Renal pelvis (tissue), 12 donors: ENCODE measurements around the gene WNT7A. TPM values are rescaled to one million over a fixed set of nuclear protein-coding genes. Genes with fewer than 3 reads are reported as not detected.
"Not testable (repeated sequence)": the region's sequence is repeated elsewhere in the genome, so short reads cannot be mapped to it uniquely, and the experiment has no call there.

Source experiments
- DNase-seq: peaks from one replicate; pipeline ENCODE4 v3.0.0-alpha.2; 2013
- long read RNA-seq, 16 experiments: transcript quantifications; one replicate each; lab custom pipeline, GENCODE V29; 2026
- polyA plus RNA-seq, 3 donors: library from polyadenylated mRNA; unstranded; fragments of 120-200 nt; gene quantifications; one replicate each; pipeline ENCODE4 v1.2.1, GENCODE V29; 2013; ENCODE audit not compliant: insufficient read length in 3 of 3

Gene WNT7A
- under 1 TPM in 1 of 3 donors, not detected in 2; 0.07 TPM for polyA plus RNA-seq
- long read RNA-seq, donor 1: 0 reads
- long read RNA-seq, donor 2: 0 reads
- long read RNA-seq, donor 3: 0 reads
- long read RNA-seq, donor 4: 0 reads
- long read RNA-seq, donor 5, full-length matches to known transcripts: 1 of 1 reads
- long read RNA-seq, donor 5, partial matches to known transcripts: 0 of 1 reads
- long read RNA-seq, donor 5, other reads (novel, unspliced or antisense): 0 of 1 reads
- long read RNA-seq, donor 6: 0 reads
- long read RNA-seq, donor 7: 0 reads
- long read RNA-seq, donor 8: 0 reads
- long read RNA-seq, donor 9: 0 reads
- long read RNA-seq, donor 10: 0 reads
- long read RNA-seq, donor 11: 0 reads
- long read RNA-seq, donor 12: 0 reads
- long read RNA-seq, donor 13: 0 reads
- long read RNA-seq, donor 14: 0 reads
- long read RNA-seq, donor 15: 0 reads
- long read RNA-seq, donor 16: 0 reads

- no peak for DNase-seq
These were observed at the start of gene WNT7A for GRCh38 chr3:13879946-13880810. Gene WNT7A, minus strand, starts transcription at chr3:13880071. Its CDS starts 255 bp downstream, at chr3:13879816.

DNA sequence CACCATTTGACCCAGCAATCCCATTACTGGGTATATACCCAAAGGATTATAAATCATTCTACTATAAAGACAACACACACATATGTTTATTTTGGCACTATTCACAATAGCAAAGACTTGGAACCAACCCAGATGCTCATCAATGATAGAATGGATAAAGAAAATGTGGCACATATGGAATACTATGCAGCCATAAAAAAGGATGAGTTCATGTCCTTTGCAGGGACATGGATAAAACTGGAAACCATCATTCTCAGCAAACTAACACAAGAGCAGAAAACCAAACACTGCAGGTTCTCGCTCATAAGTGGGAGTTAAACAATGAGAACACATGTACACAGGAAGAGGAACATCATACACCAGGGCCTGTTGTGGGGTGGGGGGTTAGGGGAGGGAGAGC, 48.9 kb upstream of the WNT7A start:
- not testable (repeated sequence) for DNase-seq

DNA sequence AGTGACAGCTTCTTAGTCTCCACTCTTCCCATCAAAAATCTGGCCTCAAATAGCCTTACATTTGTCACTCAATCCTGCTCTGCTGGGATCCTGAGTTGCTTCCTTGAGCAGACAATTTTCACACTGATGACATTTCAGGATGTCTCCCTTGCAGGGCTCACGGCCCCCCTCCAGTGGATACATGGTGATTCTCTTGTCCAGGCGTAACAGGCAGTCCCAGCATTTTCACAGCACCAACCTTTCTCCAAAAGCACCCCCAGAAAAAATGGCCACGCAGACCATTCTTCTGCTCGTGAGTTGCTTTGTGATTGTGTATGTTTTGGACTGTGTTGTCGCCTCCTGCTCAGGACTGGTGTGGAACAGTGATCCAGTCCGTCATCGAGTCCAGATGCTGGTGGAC, 47.4 kb upstream of the WNT7A start:
- no peak for DNase-seq

DNA sequence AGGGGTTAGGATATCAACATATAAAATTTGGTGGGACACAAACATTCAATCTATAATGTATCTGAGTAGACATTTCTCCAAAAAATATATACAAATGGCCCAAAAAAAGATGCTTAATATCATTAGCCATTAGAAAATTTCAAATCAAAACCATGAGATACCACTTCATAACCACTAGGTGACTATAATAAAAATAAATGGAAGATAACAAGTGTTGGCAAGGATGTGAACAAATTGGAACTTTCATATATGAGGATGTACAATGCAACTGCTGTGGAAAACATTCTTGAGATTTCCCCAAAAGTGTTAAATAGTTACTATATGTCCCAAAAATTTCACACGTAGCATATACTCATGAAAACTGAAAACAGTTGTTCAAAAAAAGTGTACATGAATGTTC, 36.5 kb upstream of the WNT7A start:
- no peak for DNase-seq

DNA sequence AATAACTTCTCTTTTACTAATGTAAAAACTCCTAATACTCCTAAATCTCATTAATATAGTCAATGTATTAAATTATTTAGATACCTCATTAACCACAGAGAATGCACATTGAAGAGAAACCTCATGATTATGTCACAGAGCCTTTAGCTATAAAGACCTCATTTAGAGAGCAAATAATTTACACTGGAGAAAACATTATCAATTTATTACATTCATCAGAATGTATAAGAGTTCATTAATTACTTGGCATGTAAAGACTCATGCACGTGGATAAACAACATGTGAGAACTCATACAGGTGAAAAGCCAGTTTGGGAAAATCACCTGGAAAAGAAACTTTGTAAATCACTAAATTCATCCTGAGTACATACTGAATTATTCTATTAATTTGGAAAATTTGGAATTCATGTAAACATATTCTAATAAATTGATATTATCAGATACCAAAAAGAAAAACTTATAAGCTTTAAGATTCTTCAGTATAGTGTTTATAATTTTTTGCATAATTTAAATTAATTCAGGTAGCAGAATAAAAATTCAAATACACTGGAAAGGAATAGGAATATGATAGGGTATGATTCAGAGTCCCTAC, 22.9 kb upstream of the WNT7A start:
- no peak for DNase-seq

- DNase-seq: no peak
These were observed 22.2 kb upstream of the WNT7A start for GRCh38 chr3:13901935-13902584.

GRCh38 chr3:13898346-13898745, 18.5 kb upstream of the WNT7A start:
- no peak for DNase-seq

DNA sequence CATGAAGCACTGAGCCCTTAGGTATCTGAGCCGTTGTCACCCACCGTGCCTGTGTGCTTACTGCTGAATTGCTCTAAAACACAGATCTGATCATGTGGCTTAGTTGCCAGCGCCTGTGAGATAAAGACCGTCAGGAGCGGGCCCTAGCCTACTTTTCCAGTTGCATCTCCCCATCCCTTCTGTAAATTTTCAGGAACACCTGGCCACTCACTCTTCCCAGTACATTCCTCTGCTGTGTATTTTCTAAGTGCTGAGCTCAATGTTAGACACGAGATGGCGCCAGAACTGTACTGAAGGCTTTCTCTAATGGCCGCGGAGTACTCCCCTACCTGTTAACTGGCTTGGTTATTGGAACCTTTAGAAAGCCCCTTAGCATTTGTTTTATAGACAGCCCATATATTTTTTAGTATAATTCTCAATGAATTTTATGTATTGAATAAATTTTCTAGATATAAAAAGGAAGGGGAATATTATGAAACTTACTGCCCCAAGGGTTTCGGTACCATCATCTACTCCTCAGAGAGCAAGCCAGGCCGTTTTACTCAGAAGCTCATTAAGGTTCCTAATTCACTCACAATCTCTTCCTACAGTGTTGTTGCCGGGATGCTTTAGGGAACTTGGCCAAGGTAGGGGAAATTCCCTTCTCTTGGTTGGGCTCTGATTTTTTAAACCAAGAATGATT, 16.7 kb upstream of the WNT7A start:
- DNase-seq: peak; percentile 78

DNA sequence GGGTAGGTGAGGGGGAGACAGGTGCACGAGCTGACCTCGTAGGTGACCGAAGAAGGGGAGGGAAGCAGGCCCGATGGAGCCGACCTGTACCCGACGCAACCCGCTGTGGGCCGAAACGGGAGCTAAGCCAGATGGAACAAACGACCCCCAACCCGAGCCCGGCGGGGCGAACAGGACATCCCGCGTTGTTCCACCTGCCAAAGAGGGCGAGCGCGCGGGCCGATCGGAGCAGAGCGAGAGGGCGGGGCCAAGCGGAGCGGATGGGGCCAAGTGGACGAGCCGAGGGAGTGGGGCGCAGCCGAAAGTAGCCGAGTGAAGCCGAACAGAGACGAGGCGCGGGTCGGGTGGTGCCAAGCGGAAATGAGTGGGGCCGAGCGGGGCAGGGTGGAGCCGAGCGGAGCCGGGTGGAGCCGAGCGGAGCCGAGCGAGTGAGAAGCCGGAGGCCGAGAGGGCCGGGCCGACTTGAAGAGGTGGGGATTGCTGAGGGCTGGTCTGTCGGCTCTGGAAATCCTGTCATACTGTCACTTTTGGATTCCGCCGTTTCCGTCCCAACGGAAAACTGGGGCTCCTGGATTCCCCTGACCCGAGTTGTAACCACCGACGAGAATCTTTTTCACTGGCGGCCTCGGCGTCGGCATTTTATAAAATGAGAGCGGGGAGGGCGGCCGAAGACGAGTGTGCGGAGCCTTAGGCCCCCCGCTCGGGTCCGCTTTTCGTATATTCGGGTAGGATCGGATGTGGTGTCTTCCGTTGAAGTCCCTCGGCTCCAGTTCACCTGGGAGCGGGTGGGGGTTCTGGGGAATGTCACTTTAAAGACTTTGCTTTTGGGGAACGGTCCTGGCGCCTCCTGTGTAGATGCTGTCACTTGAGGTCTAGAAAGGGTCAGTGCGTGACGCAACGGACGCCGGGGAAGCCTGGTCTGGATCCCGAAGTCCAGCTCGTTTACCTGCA, 15.6 kb upstream of the WNT7A start:
- DNase-seq: peak; percentile 90

GRCh38 chr3:13894807-13895154, 14.9 kb upstream of the WNT7A start:
- DNase-seq: no peak

- no peak for DNase-seq
These were observed 14.4 kb upstream of the WNT7A start for GRCh38 chr3:13894096-13894806.

DNA sequence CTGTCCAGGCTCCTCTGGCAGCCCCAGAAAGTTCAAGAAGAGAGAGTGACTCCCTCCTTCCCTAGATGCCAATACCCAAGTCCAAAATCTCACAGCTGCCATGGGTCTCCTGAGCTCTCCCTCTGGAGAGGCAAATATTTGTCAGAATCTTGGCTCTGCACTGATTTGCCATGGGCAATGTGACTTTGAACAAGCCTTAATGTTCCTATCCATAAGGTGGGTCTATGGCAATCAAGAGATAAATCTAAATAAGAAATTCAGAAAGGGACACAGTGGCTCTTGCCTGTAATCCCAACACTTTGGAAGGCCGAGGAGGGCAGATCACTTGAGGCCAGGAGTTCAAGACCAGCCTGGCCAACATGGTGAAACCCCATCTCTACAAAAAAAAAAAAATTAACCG, 12.4 kb upstream of the WNT7A start:
- no peak for DNase-seq

DNA sequence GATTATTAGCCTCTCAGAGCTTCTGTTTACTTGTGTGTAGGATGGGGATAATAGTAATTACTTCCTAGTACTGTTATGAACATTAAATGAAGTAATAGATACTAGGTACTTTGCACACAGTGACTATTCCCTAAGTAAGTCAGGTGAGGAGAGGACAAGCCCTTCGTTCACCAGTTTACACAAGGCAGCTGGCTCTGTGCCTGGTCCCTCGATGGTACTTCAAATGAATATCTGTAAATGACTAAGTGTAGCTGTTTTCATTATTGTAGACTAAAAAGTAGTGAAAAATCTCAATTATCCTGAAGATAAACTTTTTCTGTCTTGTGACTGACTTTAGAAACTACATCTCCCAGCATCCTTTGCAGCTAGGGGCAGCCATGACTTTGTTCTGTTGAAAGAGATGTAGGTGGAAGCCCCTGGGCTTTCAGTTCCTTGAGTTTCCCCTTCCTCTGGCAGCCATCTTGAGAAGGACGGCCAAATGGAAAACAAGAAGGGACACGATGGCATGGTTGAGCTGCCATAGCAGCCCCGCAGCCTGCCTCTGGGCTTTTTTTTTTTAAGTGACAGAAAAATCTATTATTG, 11.7 kb upstream of the WNT7A start:
- DNase-seq: no peak

- no peak for DNase-seq
These were observed 11.1 kb upstream of the WNT7A start for GRCh38 chr3:13891017-13891392.

DNA sequence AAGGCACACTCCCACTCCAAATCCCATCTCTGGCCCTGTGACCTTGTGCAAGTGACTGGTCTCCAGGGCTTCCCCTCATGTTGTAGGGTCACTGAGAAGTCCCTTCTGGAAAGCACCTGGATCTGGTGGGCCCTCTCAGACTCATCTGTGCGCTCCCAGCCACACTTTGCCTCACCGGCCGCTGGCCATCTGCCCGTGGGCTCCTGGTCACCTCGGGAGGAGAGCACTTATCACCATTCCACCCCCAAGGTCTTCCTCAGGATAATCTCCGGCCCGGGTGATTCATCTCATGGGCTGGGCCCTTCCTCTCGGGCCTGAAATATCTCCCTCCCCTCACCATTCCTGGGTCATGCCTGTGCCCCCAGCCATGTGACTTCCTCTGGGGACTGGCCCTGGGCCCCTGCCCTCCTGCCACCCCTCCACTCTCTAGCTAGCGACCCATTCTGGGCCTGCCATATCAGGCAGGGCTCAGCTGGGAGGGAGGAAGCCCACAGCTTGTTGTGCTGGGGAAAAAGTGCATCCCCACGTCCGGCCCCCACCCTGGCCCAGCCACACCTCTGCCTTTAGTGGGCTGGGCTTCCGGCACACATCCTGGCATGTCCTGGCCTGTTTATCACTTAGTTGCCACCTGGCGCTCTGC, 10.6 kb upstream of the WNT7A start:
- DNase-seq: no peak

DNA sequence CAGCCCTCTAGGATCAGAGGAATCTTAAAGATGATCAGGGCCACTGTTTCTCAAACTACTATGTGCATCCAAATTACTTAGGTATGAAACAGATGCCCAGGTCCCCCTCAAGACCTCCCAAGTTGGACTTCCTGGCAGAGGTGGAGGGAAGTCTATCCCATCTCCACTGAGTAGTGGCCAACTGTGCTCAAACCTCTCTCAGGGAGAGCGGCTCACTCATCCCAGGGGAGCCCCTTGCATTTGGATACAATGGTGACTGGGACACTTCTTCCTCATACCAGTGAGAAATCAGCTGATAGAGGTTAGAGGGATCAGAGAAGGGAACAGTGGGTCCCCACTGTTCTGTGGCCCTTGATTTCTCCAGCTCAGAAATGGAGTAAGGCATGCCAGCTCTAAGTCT, 8.7 kb upstream of the WNT7A start:
- no peak for DNase-seq

GRCh38 chr3:13887495-13888300, 7.8 kb upstream of the WNT7A start:
- DNase-seq: no peak

- DNase-seq: no peak
These were observed 6.8 kb upstream of the WNT7A start for GRCh38 chr3:13886593-13887129.
